NCI-H2196 (cell line): ENCODE measurements around the gene ATG12.
"Not testable (repeated sequence)": the region's sequence is repeated elsewhere in the genome, so short reads cannot be mapped to it uniquely, and the experiment has no call there.

Experiments used
- DNase-seq: peaks from one replicate; lab custom pipeline; 2025; ENCODE audit not compliant: unreplicated experiment; lab: John Stamatoyannopoulos, UW

Gene ATG12

DNA sequence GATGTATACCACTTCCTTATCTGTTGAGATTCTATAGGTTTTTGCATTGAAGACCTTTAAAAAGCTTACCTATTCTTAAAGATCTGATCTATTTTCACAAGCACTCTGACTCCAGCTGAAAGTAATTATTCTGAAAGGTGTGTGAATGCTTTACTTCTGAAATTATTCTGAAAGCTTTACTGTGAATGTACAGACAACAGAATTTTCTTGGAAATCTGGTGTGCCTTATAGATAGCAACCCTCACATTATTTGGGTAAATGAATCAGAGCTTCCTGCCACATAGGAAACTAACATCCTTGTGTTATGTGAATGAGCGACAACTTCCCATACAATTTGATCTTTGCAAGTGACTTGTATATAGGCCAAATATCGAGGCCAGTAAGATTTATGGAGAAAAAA lies 31.4 kb downstream of the ATG12 start:
- DNase-seq = no peak

DNA sequence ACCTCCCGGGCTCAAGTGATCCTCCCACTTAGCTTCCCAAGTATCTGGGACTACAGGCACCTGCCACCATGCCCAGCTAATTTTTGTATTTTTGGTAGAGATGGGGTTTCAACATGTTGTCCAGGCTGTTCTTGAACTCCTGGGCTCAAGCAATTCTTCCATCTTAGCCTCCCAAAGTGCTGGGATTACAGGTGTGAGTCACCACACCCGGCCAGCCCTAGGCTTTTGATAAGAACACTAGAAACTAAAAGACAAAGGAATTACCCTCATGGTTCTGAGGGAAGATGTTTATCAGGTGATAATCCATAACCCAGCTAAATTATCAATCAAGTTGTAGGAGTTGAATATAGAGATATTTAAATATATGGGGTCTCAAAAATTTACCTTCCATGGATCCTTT lies 33.3 kb downstream of the ATG12 start:
- not testable (repeated sequence) for DNase-seq

DNA sequence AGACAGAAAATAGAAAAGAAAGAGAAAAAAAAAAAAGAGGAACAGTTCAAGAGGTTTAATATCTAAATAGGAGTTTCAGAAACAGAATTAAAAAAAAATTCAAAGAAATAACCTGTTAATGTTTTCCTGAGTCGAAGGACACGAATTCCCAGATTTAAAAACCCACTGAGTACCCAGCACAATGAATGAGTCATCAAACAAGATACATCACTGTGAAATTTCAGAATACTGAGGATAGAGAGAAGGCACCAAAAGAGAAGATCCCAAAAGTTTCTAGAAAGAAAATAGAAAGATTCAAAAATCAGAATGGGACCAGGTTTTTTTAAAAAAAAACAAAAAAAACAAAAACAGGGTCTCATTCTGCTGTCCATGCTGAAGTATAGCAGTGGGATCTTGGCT lies 33.7 kb downstream of the ATG12 start:
- no peak for DNase-seq

DNA sequence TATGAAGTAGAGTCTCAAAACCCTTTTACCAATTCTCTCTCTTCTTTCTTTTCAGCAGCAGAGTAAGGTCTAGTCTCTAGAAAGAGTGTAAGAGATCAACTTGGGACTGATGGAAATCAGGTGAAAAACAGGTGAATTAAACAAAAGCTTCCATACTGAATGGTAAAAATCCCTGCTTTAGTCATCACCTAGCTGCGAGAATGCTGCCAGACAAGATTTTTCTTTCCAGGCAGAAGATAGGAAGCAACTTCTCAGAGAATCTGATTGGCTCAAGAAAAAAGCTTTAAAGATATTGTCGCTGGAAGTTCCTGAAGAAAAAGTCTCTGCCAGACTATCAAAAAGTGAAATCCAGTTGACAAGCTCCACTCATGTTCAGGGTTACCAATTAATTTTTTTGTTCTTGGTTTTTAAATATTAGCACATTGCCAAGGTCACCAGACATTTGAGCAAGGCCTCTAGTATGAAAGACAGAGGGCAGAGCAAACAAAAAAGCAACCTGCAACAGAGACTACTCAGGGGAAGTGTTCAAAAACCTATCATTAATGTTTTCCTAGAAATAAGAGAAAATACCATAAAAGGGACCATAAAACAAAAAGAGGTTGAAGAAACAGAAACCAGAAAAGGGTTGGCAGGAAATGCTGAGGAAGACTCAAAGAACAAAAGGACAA lies 34.2 kb downstream of the ATG12 start:
- DNase-seq = no peak

DNA sequence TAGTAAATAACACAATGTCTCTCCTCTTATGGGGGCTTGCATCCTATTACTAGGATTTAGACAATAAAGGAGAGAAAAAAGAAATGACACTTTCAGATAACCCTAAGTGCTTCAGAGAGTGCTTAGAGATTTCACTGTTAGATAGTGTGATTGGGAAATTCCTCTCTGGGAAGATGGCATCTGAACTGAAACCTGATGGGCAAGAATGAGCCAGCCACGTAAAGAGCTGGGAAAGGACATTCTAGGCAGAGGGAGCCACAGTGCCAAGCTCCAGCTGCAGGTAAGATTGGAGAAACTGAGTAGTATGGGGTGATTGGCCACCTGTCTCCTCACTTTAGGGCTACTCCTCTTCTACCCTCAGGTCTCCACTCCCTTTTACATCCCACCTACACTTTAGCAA lies 39.4 kb downstream of the ATG12 start:
- DNase-seq = no peak

DNA sequence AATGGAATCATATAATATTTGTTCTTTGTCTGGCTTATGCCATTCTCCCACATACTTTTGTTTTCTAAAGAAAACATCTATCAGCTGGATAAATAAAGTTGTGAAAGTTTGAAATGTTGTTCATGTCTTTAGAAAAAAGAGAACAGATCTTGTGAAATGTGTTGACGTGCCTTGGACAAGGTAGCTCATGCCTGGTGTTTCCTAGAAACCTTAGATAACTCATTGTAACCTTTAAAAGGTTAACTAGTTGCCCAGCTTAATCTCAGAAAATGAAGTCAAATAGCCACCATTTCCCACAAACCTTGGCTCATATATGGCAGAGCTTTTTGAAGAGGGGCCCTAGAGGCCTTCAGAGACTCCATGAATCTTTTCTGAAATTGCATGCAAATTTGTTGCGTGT lies 40.2 kb downstream of the ATG12 start:
- DNase-seq = no peak

DNA sequence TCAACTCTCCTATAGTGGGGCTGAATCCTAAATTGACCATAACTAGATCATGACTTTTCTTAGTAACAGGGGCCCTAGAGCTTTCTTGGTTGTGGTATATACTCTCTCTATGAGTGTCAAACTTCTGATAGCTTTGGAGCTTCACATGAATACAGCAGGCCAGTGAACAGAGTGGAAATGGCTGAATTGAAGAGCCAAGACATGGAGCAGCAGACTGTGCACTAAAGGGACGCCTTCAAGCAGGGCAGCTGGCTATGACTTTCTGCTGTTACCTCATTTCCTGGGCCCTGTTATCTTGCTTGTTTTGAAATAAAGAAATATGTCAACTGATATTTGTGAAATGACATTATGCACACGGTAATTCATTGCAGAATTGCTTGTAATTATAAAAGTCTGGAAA lies 41.3 kb downstream of the ATG12 start:
- no peak for DNase-seq

DNA sequence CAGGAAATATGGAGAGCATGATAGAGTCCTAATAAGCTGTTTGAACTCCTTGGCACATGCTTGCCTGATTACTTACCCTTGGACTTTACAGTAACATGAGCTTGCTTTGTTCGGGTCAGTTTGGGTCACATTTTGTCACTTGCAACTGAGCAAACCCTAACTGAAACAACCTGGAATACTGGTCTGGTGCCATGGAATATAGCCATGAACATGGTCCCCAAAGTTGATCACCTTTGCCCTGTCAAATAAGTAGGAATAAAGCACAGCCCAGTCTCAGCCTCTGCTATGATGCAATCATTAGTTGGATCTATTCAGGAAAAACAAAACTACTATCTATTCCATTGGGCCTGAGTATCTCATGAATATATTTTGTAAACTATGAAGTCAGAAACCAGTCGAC lies 43.1 kb downstream of the ATG12 start:
- DNase-seq = no peak

DNA sequence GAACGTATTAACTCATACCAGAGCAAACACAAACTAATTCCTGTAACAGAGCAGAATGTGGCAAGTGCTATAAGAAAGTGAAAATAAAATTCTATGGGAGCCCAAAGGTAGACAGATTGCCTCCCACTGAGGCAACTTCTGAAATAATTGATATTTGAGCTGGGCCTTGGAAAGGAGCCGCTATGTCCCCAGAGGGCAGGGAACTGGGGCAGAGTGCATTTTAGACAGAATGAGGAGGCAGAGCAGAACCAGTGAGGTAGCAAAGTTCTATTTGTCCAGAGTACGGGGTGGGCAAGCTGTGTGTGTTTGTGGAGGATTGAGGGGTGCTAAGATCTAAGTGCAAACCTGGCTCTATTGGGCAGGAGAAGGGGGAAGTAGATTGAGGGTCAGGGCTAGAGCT lies 44.7 kb downstream of the ATG12 start:
- DNase-seq = no peak

DNA sequence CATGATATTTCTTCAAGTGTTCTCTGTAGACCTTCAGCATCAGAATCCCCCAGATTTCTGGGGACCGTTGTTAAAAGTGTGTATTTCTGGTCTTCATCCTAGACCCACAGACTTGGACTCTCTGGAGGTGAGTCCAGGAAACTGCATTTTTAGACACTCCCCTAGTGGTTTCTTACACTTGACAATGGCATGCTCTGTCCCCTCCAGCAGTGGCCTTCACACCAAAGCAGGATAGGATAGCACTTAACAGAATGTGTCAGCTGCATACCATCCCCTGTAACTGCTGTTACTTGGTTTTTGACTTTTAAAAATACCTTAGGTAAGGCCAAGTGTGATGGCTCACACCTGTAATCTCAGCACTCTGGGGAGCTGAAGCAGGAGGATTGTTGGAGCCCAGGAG lies 45.7 kb downstream of the ATG12 start:
- DNase-seq = no peak

DNA sequence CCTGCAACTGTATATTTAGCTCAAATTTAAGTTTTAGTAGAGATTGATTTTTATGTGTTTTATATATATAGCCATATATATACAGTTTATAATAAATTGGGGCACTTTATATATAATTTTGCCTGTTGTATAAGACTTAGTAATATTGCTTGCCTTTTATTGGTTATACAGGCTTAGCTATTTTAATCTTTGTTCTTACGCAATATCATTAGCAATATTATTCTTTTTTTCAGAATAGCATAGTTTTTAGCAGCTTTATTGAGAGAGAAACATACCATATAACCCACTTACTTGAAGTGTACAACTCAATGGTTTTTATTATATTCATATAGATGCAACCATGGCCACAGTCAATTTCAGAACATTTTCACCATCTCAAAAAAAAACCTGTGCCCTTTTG lies 52.9 kb downstream of the ATG12 start:
- DNase-seq = no peak

DNA sequence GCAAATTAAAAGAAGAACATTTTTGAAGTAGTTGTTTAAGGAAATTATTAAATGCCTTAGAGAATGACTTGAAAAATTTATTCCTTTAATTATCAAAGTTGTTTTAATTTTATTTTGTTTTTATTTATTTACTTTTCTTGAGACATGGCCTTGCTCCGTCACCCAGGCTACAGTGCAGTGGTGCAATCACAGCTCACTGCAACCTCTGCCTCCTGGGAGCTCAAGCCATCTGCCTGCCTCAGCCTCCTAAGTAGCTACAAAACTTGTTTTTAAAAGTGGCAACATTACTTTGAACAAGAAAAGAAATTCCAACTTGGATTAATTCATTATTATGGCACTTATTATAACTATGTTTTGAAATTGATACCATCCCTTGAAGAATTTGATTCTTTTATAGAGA lies 53.9 kb downstream of the ATG12 start:
- no peak for DNase-seq

DNA sequence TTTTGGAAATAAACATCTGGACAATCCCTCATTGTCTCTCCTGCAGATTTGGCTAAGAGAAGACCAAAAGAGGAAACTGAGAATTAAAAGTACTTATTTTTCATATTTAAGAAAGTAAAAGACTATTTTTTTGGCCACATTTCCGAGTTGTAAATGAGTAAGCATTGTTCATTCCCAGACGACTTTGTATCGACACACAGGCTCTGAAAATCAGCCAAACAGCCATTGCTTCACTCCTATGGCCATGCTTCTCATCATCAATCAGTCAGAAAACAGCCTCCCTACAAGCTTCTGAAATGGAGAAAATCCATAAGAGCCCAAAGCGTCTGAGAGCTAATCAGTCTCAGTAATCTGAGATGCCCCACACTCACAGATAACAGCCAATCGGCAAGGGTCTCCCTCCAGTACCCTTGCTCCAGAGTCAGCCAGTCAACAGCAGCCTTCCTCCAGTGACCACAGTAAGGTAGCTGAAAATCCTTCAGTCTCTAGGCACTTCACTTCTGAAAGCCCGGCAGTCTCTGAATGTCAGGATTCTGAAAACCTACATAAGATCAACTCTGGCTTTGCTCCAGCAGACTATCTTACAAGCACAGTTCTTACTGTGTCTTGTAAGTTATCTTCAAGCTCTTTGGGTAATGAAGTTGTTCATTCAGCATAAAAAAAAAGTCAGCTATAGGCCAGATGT lies 55.8 kb downstream of the ATG12 start:
- DNase-seq = no peak

DNA sequence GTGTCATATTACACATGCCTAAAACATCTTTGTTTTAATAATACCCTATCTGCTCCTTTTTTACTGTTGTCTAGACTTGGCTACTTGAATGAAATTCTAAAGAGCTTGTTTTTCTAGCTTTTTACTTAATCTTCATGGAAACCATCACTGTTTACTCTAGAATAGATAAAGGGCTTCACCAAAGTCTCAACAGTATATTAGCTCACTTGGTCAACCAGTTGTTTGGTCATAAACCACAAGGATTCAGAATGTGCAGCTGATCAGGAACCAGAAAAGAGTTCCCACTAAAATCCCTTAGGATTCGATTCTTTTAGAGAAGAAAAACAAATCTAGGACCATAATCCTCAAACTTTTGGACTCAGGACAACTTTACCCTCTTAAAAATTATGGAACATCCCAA lies 62.9 kb downstream of the ATG12 start:
- no peak for DNase-seq
